HG03064 (cell line): Measurements from ENCODE around the gene MAP1A.

ENCODE experiments used
- ATAC-seq: cut with Tn5 transposase; IDR thresholded peaks from one replicate; pipeline ENCODE4 v1.9.1; 2021; ENCODE audit warnings: low read depth; ENCODE audit not compliant: unreplicated experiment

Gene MAP1A

GRCh38 chr15:43510200-43511011, 7.0 kb upstream of the MAP1A start:
- peak; percentile 97 for ATAC-seq

DNA sequence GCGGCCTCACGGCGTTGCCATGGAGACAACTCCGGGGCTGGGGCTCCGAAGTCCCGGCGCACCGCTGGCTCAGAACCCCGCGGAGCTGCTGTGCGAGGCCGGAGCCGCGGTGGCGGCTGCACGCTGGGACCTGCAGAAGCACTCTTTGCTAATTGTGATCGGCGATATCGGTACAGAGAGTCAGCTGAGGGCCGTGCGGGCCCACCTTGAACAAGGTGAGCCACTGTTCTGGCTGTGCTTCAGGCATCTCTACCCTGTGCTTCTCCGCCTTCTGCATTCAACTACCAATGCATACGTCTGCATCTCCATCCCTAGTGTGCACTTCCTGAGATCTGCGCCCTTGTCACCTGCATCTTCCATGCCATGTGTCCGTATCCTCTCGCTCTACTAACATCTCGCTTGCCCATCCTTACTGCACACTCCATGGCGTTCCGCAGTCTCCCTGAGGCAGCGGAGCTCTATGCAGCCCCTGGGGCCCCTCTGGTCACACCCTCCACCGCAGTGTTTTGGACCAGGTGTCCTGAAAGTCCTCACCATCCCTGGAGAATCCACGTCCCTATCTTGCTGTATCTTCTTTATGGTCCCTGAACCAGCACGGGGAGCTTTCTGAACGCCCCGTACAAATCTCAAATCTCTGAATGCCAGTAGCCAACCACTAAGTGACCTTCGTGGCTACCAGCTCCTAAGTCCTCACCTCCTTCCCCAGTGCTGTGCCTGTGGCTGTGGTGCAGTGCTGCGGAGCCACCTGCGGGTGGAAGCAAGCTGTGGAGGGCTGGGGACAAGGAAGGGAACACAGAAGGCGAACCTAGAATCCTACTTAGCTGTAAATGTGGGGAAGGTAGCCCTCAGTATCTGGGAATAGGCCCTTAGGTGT, 6.2 kb upstream of the MAP1A start:
- peak; percentile 1 for ATAC-seq

DNA sequence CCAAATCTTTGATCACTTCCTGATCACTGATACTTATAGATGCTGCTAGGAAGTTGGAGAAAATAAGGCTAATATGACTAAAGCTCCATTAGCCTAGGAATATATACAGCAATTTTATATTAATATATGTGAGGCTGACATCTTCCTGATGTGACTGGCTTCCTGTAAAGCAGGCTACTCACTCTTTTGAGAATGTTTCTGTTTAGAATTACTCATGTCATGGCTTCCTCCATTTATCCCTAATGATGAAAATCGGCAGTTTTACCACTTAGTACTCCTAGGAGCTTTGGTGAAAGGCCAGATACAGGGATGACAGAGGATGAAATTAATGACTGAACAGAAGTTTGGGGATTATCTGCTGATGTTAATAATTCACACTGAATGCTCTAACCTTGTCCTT, 3.9 kb upstream of the MAP1A start:
- no peak for ATAC-seq

DNA sequence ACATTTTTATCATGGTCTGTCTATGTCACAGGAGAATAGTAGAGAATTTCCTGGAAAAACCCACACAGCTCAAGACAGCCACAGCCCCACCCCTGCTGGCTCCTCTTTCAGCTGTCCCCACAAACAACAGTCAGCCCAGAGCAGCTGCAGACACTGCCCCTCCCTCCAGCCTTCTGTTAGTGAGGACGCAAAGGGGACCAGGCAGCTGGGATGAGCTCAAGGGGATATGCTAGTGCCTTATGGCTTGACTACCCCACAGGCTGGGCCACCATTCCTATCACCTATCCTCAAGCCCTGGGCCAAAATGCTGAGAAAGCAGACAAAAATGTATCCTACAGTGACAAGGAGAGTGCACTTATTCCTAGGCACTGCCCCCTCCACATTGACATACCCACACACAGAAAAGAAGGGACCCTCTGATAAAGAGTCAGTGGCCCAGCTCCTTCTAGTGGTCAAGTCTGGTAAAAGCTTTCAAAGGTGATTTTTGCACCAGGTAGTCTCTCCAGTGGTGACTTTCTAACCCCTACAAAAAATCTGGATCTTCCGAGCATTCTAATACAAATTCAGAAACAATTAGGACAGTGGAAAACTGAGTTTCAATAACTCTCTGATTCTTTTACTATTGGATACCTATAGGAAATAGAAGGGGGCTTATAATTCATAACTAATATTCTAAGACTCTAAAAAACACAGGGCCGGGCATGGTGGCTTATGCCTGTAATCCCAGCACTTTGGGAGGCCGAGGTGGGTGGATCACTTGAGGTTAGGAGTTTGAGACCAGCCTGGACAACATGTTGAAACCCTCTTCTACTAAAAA, 3.0 kb upstream of the MAP1A start:
- no peak for ATAC-seq

- no peak for ATAC-seq
Measured at GRCh38 chr15:43515741-43516140, 1.7 kb upstream of the MAP1A start.

DNA sequence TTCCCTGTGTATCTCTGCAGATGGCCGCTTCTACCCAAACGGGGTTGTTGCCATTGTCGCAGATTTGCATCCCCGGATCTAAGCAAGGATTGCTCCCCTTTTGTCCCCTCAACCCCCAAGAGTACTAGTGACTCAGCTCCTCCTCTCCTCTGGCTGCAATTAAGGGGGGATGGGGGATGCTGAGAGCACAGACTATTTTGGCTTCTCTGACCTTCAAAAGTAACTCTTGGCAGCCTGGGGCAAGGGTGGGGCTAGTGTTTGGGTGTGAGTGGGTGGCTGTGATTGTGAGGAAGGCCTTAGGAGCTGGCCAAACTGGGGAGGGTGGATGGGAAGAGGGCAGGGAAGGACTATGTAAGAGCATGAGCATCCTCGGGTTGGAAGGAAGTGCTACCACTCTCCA, 1.2 kb upstream of the MAP1A start:
- ATAC-seq = no peak

GRCh38 chr15:43516801-43517353, 531 bp upstream of the MAP1A start:
- ATAC-seq = no peak

DNA sequence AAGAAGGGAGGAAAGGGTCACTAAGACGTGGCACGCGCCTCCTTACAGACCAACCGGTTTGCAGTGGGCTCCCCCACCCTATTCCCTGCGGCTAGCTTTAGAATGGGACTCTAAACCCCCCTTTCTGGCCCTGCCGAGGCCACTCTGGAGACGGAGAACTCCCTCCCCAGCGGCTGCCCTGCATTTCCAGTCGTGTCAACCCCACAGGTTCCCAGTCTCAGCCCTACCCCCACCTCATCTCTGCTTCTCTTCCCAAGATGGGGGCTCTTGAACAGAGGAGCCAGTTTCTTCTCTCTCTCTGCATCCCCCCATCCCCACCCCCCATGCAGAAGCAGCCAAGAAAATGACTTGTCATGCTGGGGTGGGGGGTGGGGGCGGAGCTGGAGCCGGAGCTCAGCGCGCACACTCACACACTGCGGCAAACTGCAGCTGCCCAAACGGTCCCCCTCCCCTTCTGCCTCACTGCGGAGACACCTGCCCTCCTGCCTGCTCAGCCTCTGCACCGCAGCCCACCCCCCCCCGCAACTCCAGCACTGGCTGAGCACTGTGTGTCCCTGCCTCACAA, 871 bp downstream of the MAP1A start:
- ATAC-seq = no peak

- ATAC-seq = no peak
Measured at GRCh38 chr15:43519196-43519595, 1.8 kb downstream of the MAP1A start.

GRCh38 chr15:43520138-43520537, 2.7 kb downstream of the MAP1A start:
- no peak for ATAC-seq

DNA sequence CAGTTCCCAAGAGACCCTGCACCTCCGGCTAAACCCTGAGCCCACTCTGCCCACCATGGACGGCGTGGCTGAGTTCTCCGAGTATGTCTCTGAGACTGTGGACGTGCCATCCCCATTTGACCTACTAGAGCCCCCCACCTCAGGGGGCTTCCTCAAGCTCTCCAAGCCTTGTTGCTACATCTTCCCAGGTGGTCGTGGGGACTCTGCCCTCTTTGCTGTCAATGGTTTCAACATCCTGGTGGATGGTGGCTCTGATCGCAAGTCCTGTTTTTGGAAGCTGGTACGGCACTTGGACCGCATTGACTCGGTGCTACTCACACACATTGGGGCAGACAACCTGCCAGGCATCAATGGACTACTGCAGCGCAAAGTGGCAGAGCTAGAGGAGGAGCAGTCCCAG, 4.0 kb downstream of the MAP1A start:
- no peak for ATAC-seq

DNA sequence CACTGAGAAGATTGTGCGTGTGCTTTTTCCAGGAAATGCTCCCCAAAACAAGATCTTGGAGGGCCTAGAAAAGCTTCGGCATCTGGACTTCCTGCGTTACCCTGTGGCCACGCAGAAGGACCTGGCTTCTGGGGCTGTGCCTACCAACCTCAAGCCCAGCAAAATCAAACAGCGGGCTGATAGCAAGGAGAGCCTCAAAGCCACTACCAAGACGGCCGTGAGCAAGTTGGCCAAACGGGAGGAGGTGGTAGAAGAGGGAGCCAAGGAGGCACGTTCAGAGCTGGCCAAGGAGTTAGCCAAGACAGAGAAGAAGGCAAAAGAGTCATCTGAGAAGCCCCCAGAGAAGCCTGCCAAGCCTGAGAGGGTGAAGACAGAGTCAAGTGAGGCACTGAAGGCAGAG, 4.8 kb downstream of the MAP1A start:
- no peak for ATAC-seq

GRCh38 chr15:43523646-43524045, 6.2 kb downstream of the MAP1A start:
- no peak for ATAC-seq

DNA sequence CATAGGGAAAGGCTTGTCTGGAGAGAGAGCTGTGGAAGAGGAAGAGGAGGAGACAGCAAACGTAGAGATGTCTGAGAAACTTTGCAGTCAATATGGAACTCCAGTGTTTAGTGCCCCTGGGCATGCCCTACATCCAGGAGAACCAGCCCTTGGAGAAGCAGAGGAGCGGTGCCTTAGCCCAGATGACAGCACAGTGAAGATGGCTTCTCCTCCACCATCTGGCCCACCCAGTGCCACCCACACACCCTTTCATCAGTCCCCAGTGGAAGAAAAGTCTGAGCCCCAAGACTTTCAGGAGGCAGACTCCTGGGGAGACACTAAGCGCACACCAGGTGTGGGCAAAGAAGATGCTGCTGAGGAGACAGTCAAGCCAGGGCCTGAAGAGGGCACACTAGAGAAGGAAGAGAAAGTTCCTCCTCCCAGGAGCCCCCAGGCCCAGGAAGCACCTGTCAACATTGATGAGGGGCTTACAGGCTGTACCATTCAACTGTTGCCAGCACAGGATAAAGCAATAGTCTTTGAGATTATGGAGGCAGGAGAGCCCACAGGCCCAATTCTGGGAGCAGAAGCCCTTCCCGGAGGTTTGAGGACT, 6.9 kb downstream of the MAP1A start:
- ATAC-seq = no peak

GRCh38 chr15:43525131-43525530, 7.7 kb downstream of the MAP1A start:
- no peak for ATAC-seq

DNA sequence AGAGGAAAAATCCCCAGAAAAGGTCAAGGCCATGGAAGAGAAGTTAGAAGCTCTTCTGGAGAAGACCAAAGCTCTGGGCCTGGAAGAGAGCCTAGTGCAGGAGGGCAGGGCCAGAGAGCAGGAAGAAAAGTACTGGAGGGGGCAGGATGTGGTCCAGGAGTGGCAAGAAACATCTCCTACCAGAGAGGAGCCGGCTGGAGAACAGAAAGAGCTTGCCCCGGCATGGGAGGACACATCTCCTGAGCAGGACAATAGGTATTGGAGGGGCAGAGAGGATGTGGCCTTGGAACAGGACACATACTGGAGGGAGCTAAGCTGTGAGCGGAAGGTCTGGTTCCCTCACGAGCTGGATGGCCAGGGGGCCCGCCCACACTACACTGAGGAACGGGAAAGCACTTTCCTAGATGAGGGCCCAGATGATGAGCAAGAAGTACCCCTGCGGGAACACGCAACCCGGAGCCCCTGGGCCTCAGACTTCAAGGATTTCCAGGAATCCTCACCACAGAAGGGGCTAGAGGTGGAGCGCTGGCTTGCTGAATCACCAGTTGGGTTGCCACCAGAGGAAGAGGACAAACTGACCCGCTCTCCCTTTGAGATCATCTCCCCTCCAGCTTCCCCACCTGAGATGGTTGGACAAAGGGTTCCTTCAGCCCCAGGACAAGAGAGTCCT, 9.0 kb downstream of the MAP1A start:
- no peak for ATAC-seq

DNA sequence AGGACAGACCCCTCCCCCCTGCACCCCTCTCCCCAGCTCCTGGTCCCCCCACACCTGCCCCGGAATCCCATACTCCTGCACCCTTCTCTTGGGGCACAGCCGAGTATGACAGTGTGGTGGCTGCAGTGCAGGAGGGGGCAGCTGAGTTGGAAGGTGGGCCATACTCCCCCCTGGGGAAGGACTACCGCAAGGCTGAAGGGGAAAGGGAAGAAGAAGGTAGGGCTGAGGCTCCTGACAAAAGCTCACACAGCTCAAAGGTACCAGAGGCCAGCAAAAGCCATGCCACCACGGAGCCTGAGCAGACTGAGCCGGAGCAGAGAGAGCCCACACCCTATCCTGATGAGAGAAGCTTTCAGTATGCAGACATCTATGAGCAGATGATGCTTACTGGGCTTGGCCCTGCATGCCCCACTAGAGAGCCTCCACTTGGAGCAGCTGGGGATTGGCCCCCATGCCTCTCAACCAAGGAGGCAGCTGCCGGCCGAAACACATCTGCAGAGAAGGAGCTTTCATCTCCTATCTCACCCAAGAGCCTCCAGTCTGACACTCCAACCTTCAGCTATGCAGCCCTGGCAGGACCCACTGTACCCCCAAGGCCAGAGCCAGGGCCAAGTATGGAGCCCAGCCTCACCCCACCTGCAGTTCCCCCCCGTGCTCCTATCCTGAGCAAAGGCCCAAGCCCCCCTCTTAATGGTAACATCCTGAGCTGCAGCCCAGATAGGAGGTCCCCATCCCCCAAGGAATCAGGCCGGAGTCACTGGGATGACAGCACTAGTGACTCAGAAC, 9.8 kb downstream of the MAP1A start:
- no peak for ATAC-seq

DNA sequence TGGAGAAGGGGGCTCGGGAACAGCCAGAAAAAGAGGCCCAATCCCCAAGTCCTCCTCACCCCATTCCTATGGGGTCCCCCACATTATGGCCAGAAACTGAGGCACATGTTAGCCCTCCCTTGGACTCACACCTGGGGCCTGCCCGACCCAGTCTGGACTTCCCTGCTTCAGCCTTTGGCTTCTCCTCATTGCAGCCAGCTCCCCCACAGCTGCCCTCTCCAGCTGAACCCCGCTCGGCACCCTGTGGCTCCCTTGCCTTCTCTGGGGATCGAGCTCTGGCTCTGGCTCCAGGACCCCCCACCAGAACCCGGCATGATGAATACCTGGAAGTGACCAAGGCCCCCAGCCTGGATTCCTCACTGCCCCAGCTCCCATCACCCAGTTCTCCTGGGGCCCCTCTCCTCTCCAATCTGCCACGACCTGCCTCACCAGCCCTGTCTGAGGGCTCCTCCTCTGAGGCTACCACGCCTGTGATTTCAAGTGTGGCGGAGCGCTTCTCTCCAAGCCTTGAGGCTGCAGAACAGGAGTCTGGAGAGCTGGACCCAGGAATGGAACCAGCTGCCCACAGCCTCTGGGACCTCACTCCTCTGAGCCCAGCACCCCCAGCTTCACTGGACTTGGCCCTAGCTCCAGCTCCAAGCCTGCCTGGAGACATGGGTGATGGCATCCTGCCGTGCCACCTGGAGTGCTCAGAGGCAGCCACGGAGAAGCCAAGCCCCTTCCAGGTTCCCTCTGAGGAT, 10.6 kb downstream of the MAP1A start:
- no peak for ATAC-seq
